H1 (cell line): ENCODE measurements around the gene RPAP3. TPM values are rescaled to one million over a fixed set of nuclear protein-coding genes. Genes with fewer than 3 reads are reported as not detected.

Experiments used
- CTCF ChIA-PET: fragments of 300-600 bp; sonication (Branson Sonifier 250); formaldehyde crosslinking; loops from one replicate; lab custom pipeline; 2021; ENCODE audit not compliant: partially characterized antibody; lab: Charles Lee
- POLR2A ChIA-PET: fragments of 300-600 bp; sonication (Branson Sonifier 250); formaldehyde crosslinking; loops from one replicate; lab custom pipeline; 2021; ENCODE audit warnings: inconsistent platforms; ENCODE audit not compliant: partially characterized antibody; lab: Charles Lee
- DNase-seq, 2 experiments: peaks; one replicate each; pipeline versions ENCODE4 v3.0.0 to v3.0.0-alpha.2; 2010 to 2022; ENCODE audit warnings: low spot score in 2 of 2, low read depth in 1 of 2, mixed read lengths in 1 of 2
- FAIRE-seq: peaks from 2 replicates; lab custom pipeline; 2011; peaks lifted over from hg19 to GRCh38; lab: Jason Lieb, UNC
- H2AFZ ChIP-seq: 2 replicates; pipeline ENCODE4 v1.8.1; 2012; ENCODE audit warnings: low read length, inconsistent platforms
- H2AK5ac ChIP-seq: 2 replicates; pipeline ENCODE4 v1.6.1; 2013; ENCODE audit warnings: low read depth, low read length
- H2BK120ac ChIP-seq: replicated peaks from 2 replicates; pipeline ENCODE3; 2013; ENCODE audit warnings: low read depth, low read length, inconsistent platforms
- H2BK12ac ChIP-seq: 2 replicates; pipeline ENCODE4 v1.6.1; 2013; ENCODE audit warnings: low read depth, low read length
- H2BK15ac ChIP-seq: 2 replicates; pipeline ENCODE4 v1.6.1; 2013; ENCODE audit warnings: low read length
- H2BK20ac ChIP-seq: 2 replicates; pipeline ENCODE4 v1.6.1; 2013; ENCODE audit warnings: low read length
- H2BK5ac ChIP-seq: 2 replicates; pipeline ENCODE4 v1.6.1; 2013; ENCODE audit warnings: low read depth, low read length
- H3K14ac ChIP-seq: 2 replicates; pipeline ENCODE4 v1.6.1; 2013; ENCODE audit warnings: inconsistent platforms; ENCODE audit not compliant: insufficient read length
- H3K18ac ChIP-seq: 2 replicates; pipeline ENCODE4 v1.6.1; 2013; ENCODE audit warnings: low read length; ENCODE audit errors: extremely low read depth
- H3K23ac ChIP-seq: 2 replicates; pipeline ENCODE4 v1.6.1; 2013; ENCODE audit warnings: inconsistent platforms; ENCODE audit not compliant: insufficient read length
- H3K23me2 ChIP-seq: 2 replicates; pipeline ENCODE4 v1.6.1; 2013; ENCODE audit warnings: low read depth, low read length
- H3K27ac ChIP-seq: 2 replicates; pipeline ENCODE4 v1.6.1; 2011; ENCODE audit warnings: low read depth, low read length, inconsistent platforms
- H3K27me3 ChIP-seq, 4 experiments: replicated peaks in 1 of 4; 1 replicate in 1 of 4; 2 replicates in 3 of 4; pipeline versions ENCODE4 v1.6.1 to v1.8.1; 2011 to 2013; ENCODE audit warnings: low read length in 3 of 4, mild to moderate bottlenecking in 3 of 4, inconsistent platforms in 2 of 4, mixed read lengths in 2 of 4, moderate library complexity in 1 of 4; ENCODE audit not compliant: control insufficient read depth in 3 of 4, insufficient read depth in 3 of 4; ENCODE audit errors: extremely low read depth in 1 of 4
- H3K36me3 ChIP-seq, 4 experiments: 2 replicates each; pipeline versions ENCODE4 v1.6.1 to v1.8.1; 2011 to 2013; ENCODE audit warnings: mild to moderate bottlenecking in 4 of 4, low read length in 3 of 4, moderate library complexity in 2 of 4, control low read depth in 1 of 4, inconsistent platforms in 1 of 4; ENCODE audit not compliant: insufficient read depth in 4 of 4, control insufficient read depth in 2 of 4
- H3K4ac ChIP-seq: replicated peaks from 2 replicates; pipeline ENCODE3; 2013; ENCODE audit warnings: low read length, low read depth, mixed read lengths, inconsistent platforms; ENCODE audit not compliant: insufficient read length
- H3K4me1 ChIP-seq, 4 experiments: replicated peaks in 1 of 4; 1 replicate in 1 of 4; 2 replicates in 3 of 4; pipeline versions ENCODE4 v1.6.1 to v1.8.1; 2011 to 2013; ENCODE audit warnings: low read length in 3 of 4, inconsistent platforms in 2 of 4, mixed read lengths in 1 of 4; ENCODE audit not compliant: insufficient read depth in 4 of 4, control insufficient read depth in 3 of 4
- H3K4me2 ChIP-seq, 2 experiments: 2 replicates each; pipeline versions ENCODE4 v1.6.1 to v1.8.1; 2011 to 2013; ENCODE audit warnings: low read depth in 2 of 2, low read length in 2 of 2, control low read depth in 1 of 2, inconsistent platforms in 1 of 2, mild to moderate bottlenecking in 1 of 2; ENCODE audit not compliant: insufficient read depth in 1 of 2
- H3K4me3 ChIP-seq, 4 experiments: fragments of 200-600, 300-600 bp in 1 of 4; sonication (generic), shearing (Covaris generic), sonication (Bioruptor Twin) in 1 of 4; 2 replicates each; pipeline versions ENCODE4 v1.5.1 to v1.8.1; 2011 to 2016; ENCODE audit warnings: low read length in 4 of 4, low read depth in 3 of 4, control low read depth in 2 of 4, inconsistent platforms in 2 of 4, mild to moderate bottlenecking in 2 of 4, mixed read lengths in 1 of 4, moderate library complexity in 1 of 4; ENCODE audit not compliant: insufficient read depth in 2 of 4; ENCODE audit errors: extremely low read depth in 1 of 4
- H3K56ac ChIP-seq: replicated peaks from 2 replicates; pipeline ENCODE3; 2013; ENCODE audit warnings: low read depth, mild to moderate bottlenecking, mixed read lengths, low read length, inconsistent platforms; ENCODE audit not compliant: insufficient read length
- H3K79me1 ChIP-seq: 2 replicates; pipeline ENCODE4 v1.6.1; 2013; ENCODE audit warnings: low read depth, low read length, control low read depth
- H3K79me2 ChIP-seq, 2 experiments: 2 replicates each; pipeline versions ENCODE4 v1.6.1 to v1.8.1; 2012 to 2013; ENCODE audit warnings: low read length in 2 of 2, mild to moderate bottlenecking in 2 of 2, inconsistent platforms in 1 of 2; ENCODE audit not compliant: insufficient read depth in 2 of 2, control insufficient read depth in 1 of 2
- H3K9ac ChIP-seq, 4 experiments: replicated peaks in 1 of 4; 1 replicate in 1 of 4; 2 replicates in 3 of 4; pipeline versions ENCODE4 v1.6.1 to v1.8.1; 2011 to 2013; ENCODE audit warnings: low read depth in 3 of 4, low read length in 3 of 4, control low read depth in 2 of 4, mild to moderate bottlenecking in 2 of 4, moderate library complexity in 2 of 4, inconsistent platforms in 1 of 4; ENCODE audit errors: extremely low read depth in 1 of 4
- H3K9me3 ChIP-seq, 2 experiments: 2 replicates each; pipeline versions ENCODE4 v1.6.1 to v1.8.1; 2012 to 2013; ENCODE audit warnings: mild to moderate bottlenecking in 2 of 2, moderate library complexity in 2 of 2, control low read depth in 1 of 2, inconsistent platforms in 1 of 2, low read depth in 1 of 2, low read length in 1 of 2, mixed read lengths in 1 of 2; ENCODE audit not compliant: insufficient read depth in 2 of 2
- H4K20me1 ChIP-seq, 2 experiments: replicated peaks in 1 of 2; 2 replicates each; pipeline versions ENCODE3 to v1.8.1; 2011 to 2013; ENCODE audit warnings: inconsistent platforms in 2 of 2, low read length in 2 of 2, mild to moderate bottlenecking in 1 of 2; ENCODE audit not compliant: insufficient read depth in 2 of 2, control insufficient read depth in 1 of 2
- H4K5ac ChIP-seq: 2 replicates; pipeline ENCODE4 v1.6.1; 2013; ENCODE audit warnings: low read length, low read depth, mixed read lengths, inconsistent platforms; ENCODE audit not compliant: insufficient read length
- H4K8ac ChIP-seq: 2 replicates; pipeline ENCODE4 v1.8.0; 2013; ENCODE audit warnings: mild to moderate bottlenecking, moderate library complexity, low read length, inconsistent platforms; ENCODE audit not compliant: insufficient read depth; ENCODE audit errors: extremely low read depth
- H4K91ac ChIP-seq: replicated peaks from 2 replicates; pipeline ENCODE3; 2013; ENCODE audit warnings: low read length, mixed read lengths, inconsistent platforms; ENCODE audit not compliant: insufficient read length
- BACH1 ChIP-seq: IDR thresholded peaks from 2 replicates; pipeline ENCODE4 v1.6.1; 2012; ENCODE audit warnings: low read length, improper control_type of control experiment
- CHD2 ChIP-seq: IDR thresholded peaks from 2 replicates; pipeline ENCODE4 v1.6.1; 2012; ENCODE audit warnings: low read length, improper control_type of control experiment
- CTBP2 ChIP-seq: IDR thresholded peaks from 2 replicates; pipeline ENCODE4 v1.7.0; 2011; ENCODE audit warnings: borderline replicate concordance, mild to moderate bottlenecking, moderate library complexity, mixed read lengths, low read length; ENCODE audit not compliant: insufficient read depth, insufficient read length
- POLR2AphosphoS5 ChIP-seq: IDR thresholded peaks from 2 replicates; pipeline ENCODE4 v1.6.1; 2011; ENCODE audit warnings: low read depth, low read length
- SIX5 ChIP-seq: IDR thresholded peaks from 2 replicates; pipeline ENCODE4 v1.6.1; 2011; ENCODE audit warnings: mild to moderate bottlenecking, low read depth, low read length
- SP2 ChIP-seq: IDR thresholded peaks from 2 replicates; pipeline ENCODE4 v1.6.1; 2012; ENCODE audit warnings: mild to moderate bottlenecking, low read length, inconsistent platforms
- ZNF274 ChIP-seq: IDR thresholded peaks from 2 replicates; pipeline ENCODE4 v1.7.0; 2012; ENCODE audit warnings: low read length, borderline replicate concordance; ENCODE audit errors: extremely low read depth
- WGBS, 2 experiments: shearing (Covaris generic) in 1 of 2; methylation state at CpG; one replicate each; pipeline versions ENCODE4 v1.1.6 to v1.1.7; 2013 to 2015; ENCODE audit warnings: low lambda C conversion rate in 2 of 2, mixed read lengths in 2 of 2, inconsistent platforms in 1 of 2, low coverage in 1 of 2, missing lambda C conversion rate in 1 of 2; ENCODE audit not compliant: insufficient replicate concordance in 2 of 2, insufficient coverage in 1 of 2, insufficient read length in 1 of 2; ENCODE audit errors: extremely low coverage in 1 of 2, missing lambda C conversion rate in 1 of 2; 5-methylcytosine and 5-hydroxymethylcytosine counted together
- polyA plus RNA-seq, 7 experiments: library from polyadenylated mRNA; depleted of rRNA in 3 of 7; stranded (reverse) in 5 of 7; unstranded in 2 of 7; fragments of >200 nt in 5 of 7; fragments of 200-250 nt in 2 of 7; gene quantifications; 1 replicate in 5 of 7; 2 replicates in 1 of 7; 4 replicates in 1 of 7; pipeline versions ENCODE4 v1.2.1 to v1.2.3, GENCODE V29; 2011 to 2013; ENCODE audit warnings: missing spikeins in 2 of 7, mixed read lengths in 2 of 7
- total RNA-seq: library from RNA; stranded (reverse); fragmentation: NEBNext Ultra II Directional; extraction: Animal tissue kit (Norgen Biotek cat#: 25700); gene quantifications from 2 replicates; pipeline ENCODE4 v1.2.1, GENCODE V29; 2021

RPAP3 gene
- total and polyA plus RNA-seq, 2 of the 8 experiments (the other 6 are each of a cell fraction or from before 2014, with no cell fraction given), result 6.4 to 60.5 TPM

- Histone ChIP-seq H2AFZ (no peak overlapping the region), H3K27me3 (peaks cover 0 to under 1% (median 0%) of the 10 kb centered on the region in 4 experiments; a peak in 1 of 7 replicates), H3K9me3 (no peaks in the 10 kb centered on the region), H3K4me2 (no peak overlapping the region), H2BK12ac (no peak overlapping the region), H3K23me2 (no peaks in the 10 kb centered on the region), H4K20me1 (no peaks in the 10 kb centered on the region), H2BK120ac (no peak overlapping the region), H3K14ac (no peak overlapping the region), H3K4me3 (no peak overlapping the region), H2AK5ac (no peak overlapping the region), H4K91ac (no peak overlapping the region), H2BK20ac (no peak overlapping the region), H3K18ac (no peak overlapping the region), H3K56ac (no peak overlapping the region), H4K5ac (no peak overlapping the region), H3K27ac (no peak overlapping the region), H3K9ac (no peak overlapping the region), H2BK5ac (no peak overlapping the region), H3K36me3 (no peaks in the 10 kb centered on the region), H2BK15ac (no peak overlapping the region), H3K4ac (no peak overlapping the region), H3K4me1 (peaks cover 3 to 19% (median 14%) of the 10 kb centered on the region in 4 experiments), H4K8ac (no peak overlapping the region), H3K23ac (no peak overlapping the region), H3K79me2 (no peaks in the 10 kb centered on the region), H3K79me1 (no peaks in the 10 kb centered on the region)
- DNase-seq (no peak), FAIRE-seq (no peak)
- 94% methylated on average over 13 of the region's 17 CpGs; no CpG with 5 or more reads in 1 of the 2 experiments for WGBS, 2 experiments
- POLR2A ChIA-PET, result no interaction called here
- TF ChIP-seq SIX5 (no peak), BACH1 (no peak), ZNF274 (no peak), CHD2 (no peak), SP2 (no peak), CTBP2 (no peak), POLR2AphosphoS5 (no peak)
- CTCF ChIA-PET, result interaction anchor here (0.7 to 64.6 kb wide), 8 partner anchors 11 to 100 kb away, joined by 3 to 2442 read pairs (median 10); partner anchors contain the start of genes HDAC7, RAPGEF3 and SLC48A1
Measured at GRCh38 chr12:47737936-47738594, 32.2 kb upstream of the RPAP3 start.
